ENCODE measurements around the gene TANGO6. TPM values are rescaled to one million over a fixed set of nuclear protein-coding genes. Genes with fewer than 3 reads are reported as not detected.
A peak's percentile ranks its signal among the peaks of the same experiment; 100 is the strongest.
"Not testable (repeated sequence)": the region's sequence is repeated elsewhere in the genome, so short reads cannot be mapped to it uniquely, and the experiment has no call there.

Gene TANGO6
- polyA plus RNA-seq, 6 donors from 2014 or later: 8.5 to 17.0 (median 10.8) TPM

DNA sequence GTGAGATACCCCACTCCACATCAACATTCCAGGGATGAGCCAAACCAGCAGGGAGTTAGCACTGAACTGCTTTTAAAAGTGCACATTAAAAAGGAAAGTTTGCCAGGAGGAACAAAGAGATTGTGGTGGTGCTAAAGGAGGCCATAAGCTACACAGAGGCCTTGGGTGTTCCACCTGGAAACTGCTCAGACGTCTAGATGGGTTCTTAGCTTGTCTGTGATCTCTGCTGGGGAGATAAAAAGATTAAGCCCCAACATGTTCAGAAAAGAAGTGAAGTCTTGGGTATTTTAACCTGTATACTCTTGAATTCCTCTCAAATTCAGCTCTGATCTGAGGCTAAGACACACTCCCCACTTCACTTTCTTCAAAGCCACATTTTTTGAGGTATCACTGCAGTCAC, 272.5 kb downstream of the TANGO6 start:
- Mint-ChIP-seq H3K27ac (peak overlapping the region in 2 of 6 donors; percentile 59 to 62), H3K9me3 (no peaks in the 10 kb centered on the region)

DNA sequence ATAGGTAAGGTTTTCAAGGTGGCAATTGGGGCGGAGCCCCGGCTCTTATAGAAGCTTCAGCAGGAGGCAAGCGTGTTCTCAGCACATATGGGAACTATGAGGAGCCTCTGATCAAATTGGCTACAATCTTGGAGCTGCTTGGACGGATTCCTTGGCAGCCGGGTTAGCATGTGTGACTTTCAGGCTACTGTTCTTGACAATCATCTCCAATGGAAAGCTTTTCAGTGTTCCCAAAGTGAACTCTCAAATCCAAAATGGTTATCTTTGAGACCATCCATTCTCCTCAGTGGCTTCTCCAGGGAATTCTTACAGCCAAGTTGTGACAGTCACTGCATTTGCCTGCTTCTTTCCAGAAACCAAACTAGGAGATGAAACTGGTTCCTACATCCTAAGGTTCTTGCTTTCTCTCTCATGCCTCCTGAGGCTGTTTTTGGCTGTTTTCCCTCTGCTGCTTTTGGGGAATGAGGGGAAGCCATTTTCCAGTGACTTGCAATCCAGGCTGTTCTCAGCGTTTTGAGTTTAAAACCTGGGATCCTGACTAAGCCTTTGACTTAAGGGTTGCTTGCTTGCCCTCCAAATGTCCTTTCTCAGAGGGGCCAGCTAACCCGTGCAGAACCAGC, 273.0 kb downstream of the TANGO6 start:
- peaks cover 9% of the 10 kb centered on the region in 2 donors for H3K36me3 Mint-ChIP-seq

More for the DNA sequence above, 272.5 kb downstream of the TANGO6 start:
- ATAC-seq (ENCODE audit: low read depth in 2 of 2) (no peak), DNase-seq (no peak)
- H3K36me3 Mint-ChIP-seq: peaks cover 9% of the 10 kb centered on the region in 2 donors
- no peaks in the 10 kb centered on the region for H3K27me3 Mint-ChIP-seq
- H3K4me1 Mint-ChIP-seq: peaks cover 7 to 21% (median 8%) of the 10 kb centered on the region in 3 donors
- H3K4me3 Mint-ChIP-seq: no peak overlapping the region

DNA sequence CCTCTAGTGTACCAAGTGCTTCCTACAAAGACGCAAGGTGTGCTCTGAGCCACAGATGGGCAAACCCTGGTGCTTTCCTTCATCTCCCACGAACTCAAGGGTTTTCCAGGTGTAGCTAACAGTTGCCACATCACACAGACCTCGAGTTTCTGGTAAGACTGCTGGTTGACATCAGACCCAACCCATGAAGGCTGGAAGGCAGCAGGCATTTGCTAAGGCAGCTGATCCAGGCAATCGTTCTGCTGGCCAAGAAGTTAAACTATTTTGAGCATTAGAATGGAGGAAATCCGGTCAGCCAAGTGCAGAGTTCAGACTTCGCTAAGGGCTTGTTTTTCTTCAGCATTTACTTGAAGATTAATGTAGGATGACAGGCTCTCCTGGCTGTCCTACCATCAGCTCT, 273.6 kb downstream of the TANGO6 start:
- ATAC-seq (ENCODE audit: low read depth in 2 of 2) (no peak), DNase-seq (no peak)
- Mint-ChIP-seq H3K27ac (no peak overlapping the region), H3K4me3 (no peak overlapping the region), H3K4me1 (peaks cover 8 to 20% (median 10%) of the 10 kb centered on the region in 3 donors), H3K9me3 (no peaks in the 10 kb centered on the region), H3K27me3 (no peaks in the 10 kb centered on the region), H3K36me3 (peaks cover 9% of the 10 kb centered on the region in 2 donors)

More for the DNA sequence above, 273.0 kb downstream of the TANGO6 start:
- Mint-ChIP-seq H3K4me3 (no peak overlapping the region), H3K27ac (no peak overlapping the region), H3K9me3 (no peaks in the 10 kb centered on the region), H3K4me1 (peaks cover 8 to 21% (median 9%) of the 10 kb centered on the region in 3 donors), H3K27me3 (no peaks in the 10 kb centered on the region)
- ATAC-seq (ENCODE audit: low read depth in 2 of 2) (no peak), DNase-seq (no peak)

DNA sequence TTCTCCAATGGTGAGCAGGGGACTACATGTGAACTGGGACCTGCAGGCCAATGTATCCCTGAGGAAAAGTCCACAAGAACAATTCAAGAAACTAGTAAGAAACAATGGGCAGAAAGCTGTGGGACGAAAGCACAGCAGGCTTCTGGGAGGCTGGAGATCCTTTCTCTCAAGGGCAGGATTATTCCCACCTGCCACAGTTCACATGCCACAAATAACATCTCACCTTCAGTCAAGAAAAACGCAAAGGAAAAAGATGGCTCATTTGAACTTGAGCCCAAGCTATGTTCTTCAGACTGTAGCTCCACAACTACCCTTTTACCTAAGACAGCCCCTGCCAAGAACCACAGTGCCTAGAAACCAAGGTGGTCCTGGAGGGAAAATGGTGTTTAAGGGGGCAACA, 275.1 kb downstream of the TANGO6 start:
- no peak for ATAC-seq (ENCODE audit: low read depth in 2 of 2)
- H3K4me3 Mint-ChIP-seq: no peak overlapping the region
- H3K27ac Mint-ChIP-seq: no peak overlapping the region
- H3K4me1 Mint-ChIP-seq: peaks cover 8 to 14% (median 10%) of the 10 kb centered on the region in 3 donors
- no peaks in the 10 kb centered on the region for H3K27me3 Mint-ChIP-seq
- H3K9me3 Mint-ChIP-seq: no peaks in the 10 kb centered on the region
- H3K36me3 Mint-ChIP-seq: peaks cover 9% of the 10 kb centered on the region in 2 donors
- DNase-seq: no peak

DNA sequence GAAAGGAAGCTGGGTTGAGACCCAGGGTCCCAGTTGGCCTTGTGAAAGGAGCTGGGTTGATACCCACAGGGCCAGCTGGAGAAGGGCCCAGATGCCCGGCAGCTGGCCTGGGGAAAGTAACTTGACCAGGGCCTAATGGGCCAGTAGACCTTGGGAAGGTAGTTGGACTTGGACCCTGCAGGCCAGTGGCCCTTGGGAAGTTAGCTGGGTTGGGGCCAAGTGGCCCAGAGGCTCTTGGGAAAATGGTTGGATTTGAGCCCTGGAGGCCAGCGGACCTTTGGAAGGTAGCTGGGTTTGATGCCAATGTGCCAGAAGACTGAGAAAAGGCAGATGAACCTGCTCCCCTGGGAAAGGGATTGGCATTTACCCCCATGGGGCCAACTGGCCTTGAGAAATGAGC, 275.7 kb downstream of the TANGO6 start:
- H3K9me3 Mint-ChIP-seq: no peaks in the 10 kb centered on the region
- peaks cover 8 to 16% (median 14%) of the 10 kb centered on the region in 3 donors for H3K4me1 Mint-ChIP-seq
- H3K36me3 Mint-ChIP-seq: peaks cover 9% of the 10 kb centered on the region in 2 donors
- H3K27me3 Mint-ChIP-seq: no peaks in the 10 kb centered on the region
- DNase-seq: no peak
- H3K27ac Mint-ChIP-seq: peak overlapping the region in 1 of 6 donors; percentile 78
- no peak for ATAC-seq (ENCODE audit: low read depth in 2 of 2)
- H3K4me3 Mint-ChIP-seq: no peak overlapping the region

DNA sequence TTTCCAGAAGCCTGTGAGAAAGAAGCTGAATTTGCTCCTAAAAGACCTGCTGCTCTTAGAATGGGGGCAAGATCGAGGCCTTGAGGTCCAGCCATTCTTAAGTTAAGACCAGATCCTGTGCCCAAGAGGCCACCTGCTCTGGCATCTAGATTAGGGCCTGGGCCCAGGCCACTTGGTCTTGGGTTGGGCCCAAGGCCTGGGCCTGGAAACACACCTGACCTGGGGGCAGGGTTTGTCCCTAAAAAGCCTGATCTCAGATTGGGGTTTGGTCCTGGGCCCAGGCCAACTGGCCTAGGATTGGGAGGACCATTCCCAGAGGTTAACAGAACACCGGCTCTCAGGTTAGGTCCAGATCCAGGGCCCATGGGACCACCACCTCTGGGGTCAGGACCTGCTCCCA, 276.2 kb downstream of the TANGO6 start:
- Mint-ChIP-seq H3K36me3 (peaks cover 6 to 9% of the 10 kb centered on the region in 2 donors), H3K27ac (no peak overlapping the region), H3K4me1 (peaks cover 8 to 18% (median 16%) of the 10 kb centered on the region in 3 donors), H3K27me3 (no peaks in the 10 kb centered on the region), H3K9me3 (no peaks in the 10 kb centered on the region), H3K4me3 (no peak overlapping the region)
- DNase-seq (no peak), ATAC-seq (ENCODE audit: low read depth in 2 of 2) (no peak)

DNA sequence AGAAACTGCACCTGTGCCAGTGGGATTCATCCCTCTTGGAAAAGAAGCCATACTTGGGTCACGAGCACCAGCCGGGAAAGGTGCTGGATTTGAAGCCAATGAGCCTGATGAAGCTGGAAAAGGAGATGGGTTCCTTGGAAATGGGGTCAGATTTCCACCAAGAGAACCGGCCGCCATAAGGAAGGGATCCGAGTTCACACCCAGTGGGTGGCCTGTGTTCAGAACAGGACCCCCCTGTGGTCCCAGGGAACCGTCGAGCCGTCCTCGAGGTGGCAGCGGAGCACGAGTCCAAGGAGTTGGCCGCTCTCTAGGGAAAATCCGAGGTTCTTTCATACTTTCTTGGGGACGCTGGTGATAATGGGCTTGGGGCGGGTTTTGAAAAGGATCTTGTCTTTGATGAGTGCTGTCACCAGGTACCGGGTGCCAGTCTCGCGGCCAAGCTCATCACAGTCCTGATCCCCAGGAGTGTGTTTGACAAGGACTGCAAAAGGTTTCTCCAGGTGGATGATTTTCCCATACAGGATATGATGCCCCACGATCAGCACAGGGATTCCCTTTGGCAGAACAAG, 276.8 kb downstream of the TANGO6 start:
- H3K27ac Mint-ChIP-seq: peak overlapping the region in 1 of 6 donors; percentile 15
- peaks cover 0 to 4% of the 10 kb centered on the region in 2 donors for H3K36me3 Mint-ChIP-seq
- no peaks in the 10 kb centered on the region for H3K27me3 Mint-ChIP-seq
- DNase-seq: no peak
- H3K9me3 Mint-ChIP-seq: no peaks in the 10 kb centered on the region
- no peak for ATAC-seq (ENCODE audit: low read depth in 2 of 2)
- peaks cover 8 to 16% (median 13%) of the 10 kb centered on the region in 3 donors for H3K4me1 Mint-ChIP-seq
- H3K4me3 Mint-ChIP-seq: no peak overlapping the region

DNA sequence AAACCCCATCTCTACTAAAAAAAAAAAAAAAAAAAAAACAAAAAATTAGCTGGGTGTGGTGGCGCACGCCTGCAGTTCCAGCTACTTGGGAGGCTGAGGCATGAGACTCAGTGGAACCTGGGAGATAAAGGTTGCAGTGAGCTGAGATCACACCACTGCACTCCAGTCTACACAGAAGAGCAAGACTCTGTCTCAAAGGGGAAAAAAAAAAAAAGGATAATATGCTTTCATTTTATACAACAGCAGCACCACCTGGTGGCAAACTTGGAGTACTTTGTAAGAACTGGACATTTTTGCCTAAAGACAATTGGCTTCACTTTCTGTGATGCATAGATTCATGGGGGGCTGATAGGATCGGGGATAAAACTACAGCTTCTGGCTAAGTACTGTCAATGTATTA, 280.6 kb downstream of the TANGO6 start:
- Mint-ChIP-seq H3K4me1 (peaks cover 8 to 31% (median 16%) of the 10 kb centered on the region in 3 donors), H3K9me3 (no peaks in the 10 kb centered on the region), H3K27me3 (no peaks in the 10 kb centered on the region), H3K4me3 (peak overlapping the region in 1 of 8 donors; percentile 20), H3K27ac (peak overlapping the region in 3 of 6 donors; percentile 3 to 24 (median 16)), H3K36me3 (peaks cover 0 to 4% of the 10 kb centered on the region in 2 donors)
- peak; percentile 63 to 70 for ATAC-seq (ENCODE audit: low read depth in 2 of 2)
- peak; percentile 61 for DNase-seq

DNA sequence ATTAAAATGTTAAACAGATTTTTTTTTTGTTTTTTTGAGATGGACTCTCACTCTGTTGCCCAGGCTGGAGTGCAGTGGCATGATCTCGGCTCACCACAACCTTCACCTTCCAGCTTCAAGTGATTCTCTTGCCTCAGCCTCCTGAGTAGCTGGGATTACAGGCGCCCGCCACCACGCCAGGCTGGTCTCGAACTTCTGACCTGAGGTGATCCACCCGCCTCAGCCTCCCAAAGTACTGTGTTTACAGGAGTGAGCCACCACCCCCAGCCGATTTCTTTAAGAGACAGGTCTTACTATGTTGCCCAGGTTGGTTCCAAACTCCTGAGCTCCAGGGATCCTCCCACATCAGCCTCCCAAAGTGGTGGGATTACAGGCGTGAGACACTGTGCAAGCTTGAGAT, 281.1 kb downstream of the TANGO6 start:
- not testable (repeated sequence) for H3K9me3 Mint-ChIP-seq; H3K36me3 Mint-ChIP-seq; H3K27me3 Mint-ChIP-seq; ATAC-seq (ENCODE audit: low read depth in 2 of 2); DNase-seq
- Mint-ChIP-seq H3K27ac (peak overlapping the region in 1 of 6 donors; percentile 16), H3K4me3 (peak overlapping the region in 1 of 8 donors; percentile 20), H3K4me1 (peaks cover 10 to 35% (median 16%) of the 10 kb centered on the region in 3 donors)

DNA sequence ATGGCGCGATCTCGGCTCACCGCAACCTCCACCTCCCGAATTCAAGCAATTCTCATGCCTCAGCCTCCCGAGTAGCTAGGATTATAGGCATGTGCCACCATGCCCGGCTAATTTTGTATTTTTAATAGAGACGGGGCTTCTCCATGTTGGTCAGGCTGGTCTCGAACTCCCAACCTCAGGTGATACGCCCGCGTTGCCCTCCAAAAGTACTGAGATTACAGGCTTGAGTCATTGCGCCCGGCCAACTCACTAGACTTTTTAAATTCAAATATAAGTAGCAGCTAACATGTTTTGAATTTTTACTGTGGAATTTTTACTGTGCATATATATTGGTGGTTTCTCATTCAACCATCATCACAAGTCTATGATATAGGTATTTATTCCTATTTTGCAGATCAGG, 281.6 kb downstream of the TANGO6 start:
- H3K4me3 Mint-ChIP-seq; H3K9me3 Mint-ChIP-seq; DNase-seq; H3K36me3 Mint-ChIP-seq; H3K27ac Mint-ChIP-seq; ATAC-seq (ENCODE audit: low read depth in 2 of 2); H3K27me3 Mint-ChIP-seq: not testable (repeated sequence)
- H3K4me1 Mint-ChIP-seq: peaks cover 14 to 41% (median 16%) of the 10 kb centered on the region in 3 donors

DNA sequence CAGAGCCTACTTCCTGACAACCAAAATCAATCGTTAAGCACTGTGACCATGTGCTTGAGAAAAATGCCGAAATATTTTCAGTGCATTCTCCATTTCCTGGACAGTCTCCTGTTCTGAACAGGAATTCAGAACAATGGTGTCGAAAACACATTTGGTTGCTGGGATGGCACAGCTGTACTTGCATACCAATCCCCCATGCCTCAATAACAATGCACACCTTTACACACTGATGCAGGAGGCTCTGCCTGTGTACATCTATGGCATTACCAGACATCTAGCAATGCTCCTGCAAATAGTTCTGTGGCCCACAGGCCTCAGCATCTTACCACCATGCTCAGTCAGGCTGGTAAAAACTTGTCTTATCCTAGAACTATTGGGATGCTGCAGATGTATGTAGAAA, 282.9 kb downstream of the TANGO6 start:
- no peak overlapping the region for H3K27ac Mint-ChIP-seq
- no peak for DNase-seq

DNA sequence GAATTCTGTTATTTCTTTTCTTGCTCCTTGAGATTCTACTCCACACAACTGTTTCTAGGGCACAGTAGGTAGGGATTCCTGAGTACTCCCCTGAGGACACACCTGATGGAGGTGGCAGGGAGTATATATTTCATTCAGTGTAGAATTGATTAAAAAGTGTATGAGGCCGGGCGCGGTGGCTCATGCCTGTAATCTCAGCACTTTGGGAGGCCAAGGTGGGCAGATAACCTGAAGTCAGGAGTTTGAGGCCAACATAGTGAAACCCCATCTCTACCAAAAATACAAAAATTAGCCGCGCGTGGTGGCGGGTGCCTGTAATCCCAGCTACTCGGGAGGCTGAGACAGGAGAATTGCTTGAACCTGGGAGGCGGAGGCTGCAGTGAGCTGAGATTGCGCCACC, 283.5 kb downstream of the TANGO6 start:
- ATAC-seq (ENCODE audit: low read depth in 2 of 2); H3K27me3 Mint-ChIP-seq; H3K4me3 Mint-ChIP-seq; H3K9me3 Mint-ChIP-seq; H3K36me3 Mint-ChIP-seq; DNase-seq: not testable (repeated sequence)
- H3K4me1 Mint-ChIP-seq: peaks cover 25 to 49% (median 27%) of the 10 kb centered on the region in 3 donors
- H3K27ac Mint-ChIP-seq: peak overlapping the region in 2 of 6 donors; percentile 65 to 74

More for the DNA sequence above, 282.9 kb downstream of the TANGO6 start:
- Mint-ChIP-seq H3K36me3 (peaks cover 0 to 4% of the 10 kb centered on the region in 2 donors), H3K9me3 (no peaks in the 10 kb centered on the region), H3K4me3 (peak overlapping the region in 1 of 8 donors; percentile 18), H3K27me3 (no peaks in the 10 kb centered on the region), H3K4me1 (peaks cover 20 to 47% (median 21%) of the 10 kb centered on the region in 3 donors)
- ATAC-seq (ENCODE audit: low read depth in 2 of 2): no peak

DNA sequence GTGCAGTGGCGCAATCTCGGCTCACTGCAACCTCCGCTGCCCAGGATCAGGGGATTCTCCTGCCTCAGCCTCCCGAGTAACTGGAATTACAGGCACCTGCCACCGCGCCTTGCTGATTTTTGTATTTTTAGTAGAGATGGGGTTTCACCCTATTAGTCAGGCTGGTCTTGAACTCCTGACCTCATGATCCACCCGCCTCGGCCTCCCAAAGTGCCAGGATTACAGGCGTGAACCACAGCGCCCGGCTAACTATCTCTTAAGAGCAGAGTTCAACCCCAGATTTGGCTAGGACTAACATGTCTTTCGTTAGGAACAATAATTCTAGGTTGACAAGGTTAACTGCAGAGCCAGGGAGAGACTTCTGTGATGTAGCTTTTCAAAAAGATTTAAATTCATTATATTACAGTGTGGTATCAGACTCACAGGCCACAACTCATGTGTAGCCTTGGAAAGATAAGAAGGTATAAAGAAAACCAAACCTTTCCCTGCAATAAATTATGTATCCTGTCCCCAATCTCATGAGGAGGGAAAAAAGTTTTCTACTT, 284.7 kb downstream of the TANGO6 start:
- Mint-ChIP-seq H3K36me3 (peaks cover 0 to 4% of the 10 kb centered on the region in 2 donors), H3K4me3 (no peak overlapping the region), H3K9me3 (no peaks in the 10 kb centered on the region), H3K4me1 (peaks cover 29 to 55% (median 32%) of the 10 kb centered on the region in 3 donors), H3K27ac (no peak overlapping the region), H3K27me3 (no peaks in the 10 kb centered on the region)
- no peak for DNase-seq
- ATAC-seq (ENCODE audit: low read depth in 2 of 2): no peak

DNA sequence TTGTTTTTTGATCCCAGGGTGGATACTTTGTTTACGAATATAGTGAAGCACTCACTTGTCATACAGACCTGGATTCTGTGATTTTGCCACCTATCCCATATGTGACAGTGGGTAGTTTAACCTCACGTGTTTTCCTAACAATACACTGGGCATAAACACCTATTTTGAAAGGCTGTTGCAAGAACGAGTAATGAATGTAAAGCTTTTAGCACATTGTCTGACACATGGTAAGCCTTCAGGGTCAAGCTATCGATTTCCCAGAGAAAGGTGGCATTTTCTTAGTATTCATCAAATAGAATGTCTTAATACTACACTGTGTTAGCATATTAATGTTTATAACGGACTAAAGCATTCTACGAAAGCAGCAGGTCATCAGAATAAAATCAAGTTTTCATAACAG, 287.1 kb downstream of the TANGO6 start:
- no peaks in the 10 kb centered on the region for H3K9me3 Mint-ChIP-seq
- peaks cover 0 to 4% of the 10 kb centered on the region in 2 donors for H3K36me3 Mint-ChIP-seq
- no peak for ATAC-seq (ENCODE audit: low read depth in 2 of 2)
- DNase-seq: no peak
- H3K4me1 Mint-ChIP-seq: peaks cover 40 to 66% (median 45%) of the 10 kb centered on the region in 3 donors
- H3K4me3 Mint-ChIP-seq: peak overlapping the region in 6 of 8 donors; percentile 81 to 99 (median 94)
- peak overlapping the region in 4 of 6 donors; percentile 4 to 96 (median 76) for H3K27ac Mint-ChIP-seq
- H3K27me3 Mint-ChIP-seq: no peaks in the 10 kb centered on the region

Measured in naive B cell (primary cell).